Cardiac fibroblast (primary cell): ENCODE data around the gene CAMK2A.

ENCODE experiments used
- DNase-seq, 2 donors: peaks; one replicate each; pipeline versions ENCODE4 v3.0.0 to v3.0.0-alpha.2; 2010; ENCODE audit warnings: low read depth in 2 of 2
- H3K4me3 ChIP-seq, 2 donors: replicated peaks in 1 of 2; 1 replicate in 1 of 2; 2 replicates in 1 of 2; pipeline ENCODE4 v1.5.1; 2011; ENCODE audit warnings: low read depth in 2 of 2, low read length in 2 of 2, mild to moderate bottlenecking in 2 of 2, moderate library complexity in 1 of 2
- TF ChIP-seq, protein P1 (sequence below): IDR thresholded peaks from one replicate; pipeline ENCODE4 v1.5.1; 2011; ENCODE audit warnings: low read depth, mild to moderate bottlenecking, low read length, inconsistent platforms

The CAMK2A gene

DNA sequence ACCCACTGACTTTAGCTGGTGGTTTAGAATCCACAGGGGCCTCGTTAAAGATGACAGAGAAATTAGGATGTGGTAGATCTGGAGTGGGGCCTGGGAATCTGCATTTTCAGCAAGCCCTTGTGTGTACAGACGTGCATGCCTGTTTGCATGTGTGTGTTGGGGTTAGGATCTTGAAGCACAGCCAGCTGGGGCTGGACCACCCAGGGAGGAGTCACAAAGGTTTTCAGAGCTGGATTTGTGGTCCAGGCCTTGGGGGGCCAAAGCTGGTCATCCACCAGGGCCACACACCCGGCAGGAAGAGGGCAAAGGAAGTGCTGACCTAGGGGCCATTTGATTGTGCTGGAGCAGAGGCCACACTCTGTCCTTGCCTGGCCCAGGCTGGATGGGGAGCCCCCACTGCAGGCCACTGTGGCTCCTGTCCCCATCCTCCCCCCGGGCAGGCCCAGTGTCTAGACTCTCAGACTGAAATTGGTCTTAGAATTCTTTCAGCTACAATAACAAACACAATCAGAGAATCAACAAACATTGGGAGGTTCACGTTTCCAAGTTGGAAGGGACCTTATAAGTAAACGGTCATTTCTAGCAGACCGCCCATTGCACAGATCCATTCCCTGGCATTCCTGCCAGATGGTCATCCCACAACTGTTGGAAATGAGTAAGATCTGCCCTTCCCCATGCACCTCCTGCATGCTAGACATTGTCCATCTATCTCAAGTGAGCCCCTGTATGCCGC lies 112.7 kb downstream of the CAMK2A start:
- no peak for DNase-seq
- TF ChIP-seq, protein P1, sequence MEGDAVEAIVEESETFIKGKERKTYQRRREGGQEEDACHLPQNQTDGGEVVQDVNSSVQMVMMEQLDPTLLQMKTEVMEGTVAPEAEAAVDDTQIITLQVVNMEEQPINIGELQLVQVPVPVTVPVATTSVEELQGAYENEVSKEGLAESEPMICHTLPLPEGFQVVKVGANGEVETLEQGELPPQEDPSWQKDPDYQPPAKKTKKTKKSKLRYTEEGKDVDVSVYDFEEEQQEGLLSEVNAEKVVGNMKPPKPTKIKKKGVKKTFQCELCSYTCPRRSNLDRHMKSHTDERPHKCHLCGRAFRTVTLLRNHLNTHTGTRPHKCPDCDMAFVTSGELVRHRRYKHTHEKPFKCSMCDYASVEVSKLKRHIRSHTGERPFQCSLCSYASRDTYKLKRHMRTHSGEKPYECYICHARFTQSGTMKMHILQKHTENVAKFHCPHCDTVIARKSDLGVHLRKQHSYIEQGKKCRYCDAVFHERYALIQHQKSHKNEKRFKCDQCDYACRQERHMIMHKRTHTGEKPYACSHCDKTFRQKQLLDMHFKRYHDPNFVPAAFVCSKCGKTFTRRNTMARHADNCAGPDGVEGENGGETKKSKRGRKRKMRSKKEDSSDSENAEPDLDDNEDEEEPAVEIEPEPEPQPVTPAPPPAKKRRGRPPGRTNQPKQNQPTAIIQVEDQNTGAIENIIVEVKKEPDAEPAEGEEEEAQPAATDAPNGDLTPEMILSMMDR = no peak
- H3K4me3 ChIP-seq = no peak overlapping the region

DNA sequence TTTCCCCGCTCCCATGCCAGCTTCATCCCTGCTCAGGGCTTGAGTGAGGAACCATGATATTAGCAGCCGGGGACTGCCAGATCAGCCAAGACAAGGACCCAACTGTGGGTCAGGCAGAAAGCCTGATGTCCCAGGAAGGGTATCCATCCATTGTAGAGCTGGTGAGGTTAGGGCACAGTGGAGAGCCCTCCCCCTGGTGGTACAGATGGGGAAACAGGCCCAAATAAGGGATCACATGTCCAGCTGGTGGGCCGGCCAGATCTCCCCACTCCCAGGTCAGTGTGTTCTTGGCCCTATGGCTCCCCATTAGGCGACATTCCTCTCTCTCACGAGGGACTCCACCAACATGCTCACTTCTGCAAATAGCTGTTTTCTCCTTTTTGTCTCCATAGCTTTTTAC lies 114.0 kb downstream of the CAMK2A start:
- TF ChIP-seq, protein P1 = peak; percentile 73
- no peak overlapping the region for H3K4me3 ChIP-seq
- DNase-seq = peak; percentile 56 to 61

DNA sequence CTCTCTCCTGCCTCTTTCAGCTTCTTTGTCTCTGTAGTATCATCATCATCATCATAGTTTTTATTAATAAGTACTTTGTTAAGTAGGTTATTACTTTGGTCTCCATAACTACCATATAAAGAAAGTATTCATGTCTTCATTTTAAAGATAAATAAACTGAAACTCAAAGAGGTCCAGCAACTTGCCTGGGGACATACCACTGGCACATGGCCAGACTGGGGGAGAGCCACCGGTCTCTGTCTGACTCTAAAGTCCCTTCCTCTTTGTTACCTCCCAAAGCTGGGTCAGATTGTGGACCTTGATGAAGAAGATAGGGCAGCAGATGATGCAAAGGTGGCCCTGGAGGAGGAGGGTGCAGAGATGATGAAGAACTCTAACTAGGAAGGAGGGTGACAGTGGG lies 114.5 kb downstream of the CAMK2A start:
- no peak for DNase-seq
- TF ChIP-seq, protein P1 = no peak
- H3K4me3 ChIP-seq = no peak overlapping the region

DNA sequence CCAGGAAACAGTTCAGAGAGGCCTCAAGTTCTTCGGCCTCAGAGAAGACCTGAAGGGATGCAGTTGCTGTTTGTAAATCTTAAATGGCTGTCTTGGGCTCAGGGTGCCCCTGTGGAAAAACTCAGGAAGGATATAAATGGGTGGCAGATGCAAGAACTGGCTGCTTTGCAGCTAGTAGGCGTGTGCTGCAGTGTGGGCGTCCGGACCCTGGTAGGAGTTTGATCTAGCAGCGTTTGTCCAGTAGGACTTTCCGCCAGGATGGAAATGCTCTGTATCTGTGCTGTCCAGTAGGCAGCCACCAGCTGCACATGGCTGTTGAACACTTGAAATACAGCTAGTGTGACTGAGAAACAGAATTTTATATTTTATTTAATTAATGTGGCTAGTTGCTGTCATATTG lies 115.3 kb downstream of the CAMK2A start:
- TF ChIP-seq, protein P1 = no peak
- no peak for DNase-seq
- H3K4me3 ChIP-seq = no peak overlapping the region

DNA sequence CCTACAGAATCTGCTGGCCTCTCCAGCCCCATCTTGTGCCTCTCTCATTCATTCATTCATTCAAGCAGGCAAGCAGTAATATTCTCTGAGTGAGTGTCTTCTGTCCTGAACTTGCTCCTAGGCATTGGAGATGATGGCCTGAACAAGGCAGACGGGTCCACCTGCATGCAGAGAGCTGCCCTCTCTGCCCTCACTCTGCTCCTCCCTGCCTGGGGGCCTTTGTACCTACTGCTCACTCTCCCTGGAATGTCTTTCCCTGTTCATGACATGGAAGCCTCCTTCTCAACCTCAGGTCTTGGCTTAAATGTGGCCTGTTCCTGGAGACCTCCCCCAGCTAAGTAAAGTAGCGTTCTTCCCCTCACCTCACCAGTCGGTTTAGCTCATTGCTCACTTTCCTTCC lies 116.4 kb downstream of the CAMK2A start:
- H3K4me3 ChIP-seq = no peak overlapping the region
- TF ChIP-seq, protein P1 = no peak
- DNase-seq = no peak

DNA sequence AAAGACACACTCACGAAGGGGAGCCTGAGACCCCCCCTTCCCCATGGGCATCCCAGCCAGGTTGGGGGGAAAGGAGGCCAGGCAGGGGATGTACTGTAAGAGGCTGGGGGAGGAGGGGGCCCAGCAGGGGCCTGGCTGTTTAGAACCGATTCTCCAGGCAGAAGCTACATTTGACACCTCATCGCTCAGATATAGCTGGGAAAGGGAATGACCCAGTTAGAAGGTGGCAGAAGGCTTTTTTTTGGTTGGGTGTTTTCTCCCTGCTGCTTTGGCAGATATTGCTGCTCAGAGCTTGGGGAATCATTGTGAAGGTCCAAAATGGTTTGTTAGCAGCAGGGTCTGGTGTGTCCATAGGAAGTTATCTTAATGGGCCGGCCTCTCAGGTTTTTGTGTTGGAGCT lies 117.0 kb downstream of the CAMK2A start:
- TF ChIP-seq, protein P1 = no peak
- no peak overlapping the region for H3K4me3 ChIP-seq
- DNase-seq = no peak

DNA sequence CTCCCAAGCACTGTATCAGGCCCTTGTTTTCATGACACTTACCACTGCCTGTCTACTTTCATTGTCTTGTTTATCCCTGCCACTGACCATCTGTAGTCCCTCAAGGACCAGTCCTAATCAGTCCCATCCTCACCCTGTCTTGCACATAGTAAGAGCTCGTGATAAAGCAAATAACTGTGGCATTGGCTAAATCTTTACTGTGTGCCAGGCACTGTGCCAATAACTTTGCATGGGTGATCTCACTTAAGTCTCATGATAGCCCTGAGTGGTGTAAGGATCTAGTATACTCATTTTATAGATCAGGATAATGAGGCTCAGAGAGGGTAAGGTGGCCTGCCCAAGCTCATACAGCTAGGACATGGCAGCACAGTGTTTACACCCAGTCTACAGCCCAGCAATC lies 117.4 kb downstream of the CAMK2A start:
- no peak overlapping the region for H3K4me3 ChIP-seq
- TF ChIP-seq, protein P1 = no peak
- peak; percentile 42 to 79 for DNase-seq
